GM23338 (cell line): ENCODE results near the gene TMEM145. TPM values are rescaled to one million over a fixed set of nuclear protein-coding genes. Genes with fewer than 3 reads are reported as not detected.

ENCODE experiments used
- CREB1 ChIP-seq: fragments of 250-450 bp; sonication (Bioruptor Pico); IDR thresholded peaks from 2 replicates; pipeline ENCODE4 v1.5.0; 2020; ENCODE audit warnings: low read depth, mild to moderate bottlenecking, moderate library complexity
- EZH2phosphoT487 ChIP-seq: fragments of 200-600 bp; sonication (generic); IDR thresholded peaks from one replicate; pipeline ENCODE4 v1.8.1; 2018; ENCODE audit warnings: antibody characterized with exemption; ENCODE audit not compliant: unreplicated experiment
- JUNB ChIP-seq: IDR thresholded peaks from one replicate; pipeline ENCODE4 v1.6.1; 2016; ENCODE audit warnings: antibody characterized with exemption; ENCODE audit not compliant: unreplicated experiment
- NANOG ChIP-seq: IDR thresholded peaks from 2 replicates; pipeline ENCODE4 v1.6.1; 2016; ENCODE audit warnings: antibody characterized with exemption, borderline replicate concordance
- POLR2AphosphoS5 ChIP-seq: IDR thresholded peaks from 2 replicates; pipeline ENCODE4 v1.6.1; 2016; ENCODE audit warnings: antibody characterized with exemption, low read depth
- STAT1 ChIP-seq: IDR thresholded peaks from one replicate; pipeline ENCODE4 v1.6.1; 2016; ENCODE audit warnings: antibody characterized with exemption; ENCODE audit not compliant: unreplicated experiment
- ZNF114 ChIP-seq: fragments of 250-450 bp; sonication (Bioruptor Pico); IDR thresholded peaks from 2 replicates; pipeline ENCODE4 v1.5.0; 2020; ENCODE audit warnings: mild to moderate bottlenecking, moderate library complexity
- ZNF331 ChIP-seq: fragments of 250-450 bp; sonication (Bioruptor Pico); IDR thresholded peaks from 2 replicates; pipeline ENCODE4 v1.5.0; 2020; ENCODE audit warnings: low read depth, mild to moderate bottlenecking, moderate library complexity
- ZNF462 ChIP-seq: fragments of 250-450 bp; sonication (Bioruptor Pico); IDR thresholded peaks from 2 replicates; pipeline ENCODE4 v1.5.0; 2020; ENCODE audit warnings: mild to moderate bottlenecking, moderate library complexity
- polyA plus RNA-seq: library from polyadenylated mRNA; unstranded; fragments of >200 nt; fragmentation: Nextera tagmentation; extraction: Ambion mirVana; gene quantifications from 2 replicates; pipeline ENCODE4 v1.2.1, GENCODE V29; 2016
- total RNA-seq: library from RNA; depleted of rRNA; stranded (reverse); fragments of >200 nt; shearing (Covaris generic); gene quantifications from 2 replicates; pipeline ENCODE4 v1.2.3, GENCODE V29; 2014
- TF ChIP-seq, protein P1 (sequence below), 2 experiments: fragments of 200-600 bp in 1 of 2; sonication (generic) in 1 of 2; conservative IDR thresholded peaks; 2 replicates each; pipeline versions ENCODE4 v1.5.1 to v1.6.1; 2016 to 2017; ENCODE audit warnings: antibody characterized with exemption in 2 of 2, low read depth in 2 of 2, mild to moderate bottlenecking in 2 of 2, moderate library complexity in 1 of 2

The TMEM145 gene
- total and polyA plus RNA-seq, 2 experiments from 2014 or later: 1.9 to 5.4 TPM

- TF ChIP-seq ZNF462 (CRISPR knock-in tag): no peak
- TF ChIP-seq ZNF114 (CRISPR knock-in tag): no peak
- TF ChIP-seq ZNF331: no peak
- TF ChIP-seq, protein P1, sequence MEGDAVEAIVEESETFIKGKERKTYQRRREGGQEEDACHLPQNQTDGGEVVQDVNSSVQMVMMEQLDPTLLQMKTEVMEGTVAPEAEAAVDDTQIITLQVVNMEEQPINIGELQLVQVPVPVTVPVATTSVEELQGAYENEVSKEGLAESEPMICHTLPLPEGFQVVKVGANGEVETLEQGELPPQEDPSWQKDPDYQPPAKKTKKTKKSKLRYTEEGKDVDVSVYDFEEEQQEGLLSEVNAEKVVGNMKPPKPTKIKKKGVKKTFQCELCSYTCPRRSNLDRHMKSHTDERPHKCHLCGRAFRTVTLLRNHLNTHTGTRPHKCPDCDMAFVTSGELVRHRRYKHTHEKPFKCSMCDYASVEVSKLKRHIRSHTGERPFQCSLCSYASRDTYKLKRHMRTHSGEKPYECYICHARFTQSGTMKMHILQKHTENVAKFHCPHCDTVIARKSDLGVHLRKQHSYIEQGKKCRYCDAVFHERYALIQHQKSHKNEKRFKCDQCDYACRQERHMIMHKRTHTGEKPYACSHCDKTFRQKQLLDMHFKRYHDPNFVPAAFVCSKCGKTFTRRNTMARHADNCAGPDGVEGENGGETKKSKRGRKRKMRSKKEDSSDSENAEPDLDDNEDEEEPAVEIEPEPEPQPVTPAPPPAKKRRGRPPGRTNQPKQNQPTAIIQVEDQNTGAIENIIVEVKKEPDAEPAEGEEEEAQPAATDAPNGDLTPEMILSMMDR (conservative IDR thresholded peaks at IDR 0.05; ENCODE audit: low read depth in 2 of 2): no peak
- TF ChIP-seq CREB1 (CRISPR knock-in tag): no peak
- TF ChIP-seq JUNB: no peak
- TF ChIP-seq STAT1: no peak
- TF ChIP-seq NANOG: no peak
- TF ChIP-seq POLR2AphosphoS5: no peak
- TF ChIP-seq EZH2phosphoT487: no peak
These were observed 18.5 kb upstream of the TMEM145 start (continued) for GRCh38 chr19:42294471-42295137.
